Ovary (tissue), 9 donors: ENCODE data around the gene CYP8B1. TPM values are rescaled to one million over a fixed set of nuclear protein-coding genes. Genes with fewer than 3 reads are reported as not detected.

ENCODE experiments used
- DNase-seq, 5 donors: peaks; one replicate each; pipeline ENCODE4 v3.0.0-alpha.2; 2019 to 2020
- H3K27ac ChIP-seq, 2 donors: fragments of 200-600 bp; one replicate each; pipeline versions ENCODE4 v1.5.1 to v1.8.0; 2019 to 2022
- H3K27me3 ChIP-seq: fragments of 200-600 bp; one replicate; pipeline ENCODE4 v1.8.0; 2022
- H3K36me3 ChIP-seq: fragments of 200-600 bp; sonication (generic); one replicate; pipeline ENCODE4 v1.5.1; 2019
- H3K4me1 ChIP-seq: one replicate; pipeline ENCODE4 v1.8.1; 2013; ENCODE audit warnings: mild to moderate bottlenecking, moderate library complexity; ENCODE audit not compliant: insufficient read depth
- H3K4me3 ChIP-seq: fragments of 200-600 bp; sonication (generic); one replicate; pipeline ENCODE4 v1.5.1; 2017
- H3K9me3 ChIP-seq, 2 donors: fragments of 200-600 bp in 1 of 2; sonication (generic) in 1 of 2; one replicate each; pipeline versions ENCODE4 v1.5.1 to v1.8.1; 2013 to 2019; ENCODE audit warnings: mild to moderate bottlenecking in 1 of 2, moderate library complexity in 1 of 2
- CTCF ChIP-seq, 3 donors: fragments of 450-650 bp in 2 of 3; fragments of 200-600 bp in 1 of 3; IDR thresholded peaks; one replicate each; pipeline versions ENCODE4 v1.5.1 to v1.8.0; 2016 to 2022; ENCODE audit warnings: antibody characterized with exemption in 3 of 3, mild to moderate bottlenecking in 1 of 3
- EP300 ChIP-seq: sonication (generic); formaldehyde crosslinking; IDR thresholded peaks from one replicate; pipeline ENCODE4 v1.6.1; 2017; ENCODE audit warnings: antibody characterized with exemption
- POLR2A ChIP-seq: fragments of 450-650 bp; IDR thresholded peaks from one replicate; pipeline ENCODE4 v1.6.1; 2017; ENCODE audit warnings: antibody characterized with exemption, mild to moderate bottlenecking, moderate library complexity
- WGBS, 3 donors: extraction: QIAGEN DNeasy Blood & Tissue Kit in 1 of 3; methylation state at CpG; one replicate each; pipeline versions ENCODE4 v1.1.5 to v1.1.7; 2013 to 2017; 5-methylcytosine and 5-hydroxymethylcytosine counted together
- intact Hi-C, 4 donors: fragments of 100-400 bp; cut with DNase I; formaldehyde crosslinking; loops; one replicate each; pipeline versions ENCODE4 v1.11.0 to v1.15.1; 2022 to 2023
- polyA plus RNA-seq, 2 donors: library from polyadenylated mRNA; stranded (reverse); fragments of 200-250 nt in 1 of 2; fragments of 350-450 nt in 1 of 2; fragmentation: Illumina TruSeq in 1 of 2; extraction: RNeasy Lipid Tissue Mini Kit (QIAGEN cat#74804) in 1 of 2; gene quantifications; one replicate each; pipeline ENCODE4 v1.2.3, GENCODE V29; 2013 to 2014
- total RNA-seq, 7 donors: library from RNA; depleted of rRNA in 2 of 7; stranded (reverse); fragments of >200 nt in 2 of 7; fragmentation: NEBNext Ultra II Directional in 3 of 7; extraction: Animal tissue kit (Norgen Biotek cat#: 25700) in 3 of 7; gene quantifications; one replicate each; pipeline versions ENCODE4 v1.1.0 to v1.2.4, GENCODE V29; 2016 to 2023
- donor health status: DM: no; HTN: no; CAD: no; lungs with moderate emphysema.
- donor health status: DM: no; HTN: no; CAD: no.
- donor health status: Bipolar disorder and iron deficiency.
- donor health status: DM: yes; HTN: yes; CAD: no.
- donor health status: DM: no; HTN: no; CAD: no.
- donor health status: DM: yes; HTN: yes; CAD: no.

The CYP8B1 gene
- total and polyA plus RNA-seq, 9 donors = 0.05 to 0.46 TPM; not detected in 7

GRCh38 chr3:42846685-42847522, 28.8 kb downstream of the CYP8B1 start:
- Histone ChIP-seq H3K4me3 (no peak overlapping the region), H3K9me3 (no peaks in the 10 kb centered on the region), H3K27me3 (no peaks in the 10 kb centered on the region), H3K27ac (no peak overlapping the region), H3K4me1 (peaks cover 3% of the 10 kb centered on the region), H3K36me3 (no peaks in the 10 kb centered on the region)
- DNase-seq = no peak
- intact Hi-C loops = loop anchor here in 1 of 4 donors (10.0 kb wide), 1 partner anchor 62 kb away; no protein-coding TSS in a partner anchor
- no peak for TF ChIP-seq CTCF (IDR thresholded peaks at IDR 0.05)
- TF ChIP-seq EP300 = no peak
- no peak for TF ChIP-seq POLR2A
- 49 to 59% (median 54%) methylated on average over 5 of the region's 5 CpGs for WGBS, 3 donors

GRCh38 chr3:42844815-42845214, 30.9 kb downstream of the CYP8B1 start:
- Histone ChIP-seq H3K36me3 (no peaks in the 10 kb centered on the region), H3K4me1 (peaks cover 3% of the 10 kb centered on the region), H3K9me3 (no peaks in the 10 kb centered on the region), H3K27ac (no peak overlapping the region), H3K27me3 (no peaks in the 10 kb centered on the region), H3K4me3 (no peak overlapping the region)
- intact Hi-C loops = loop anchor here in 1 of 4 donors (10.0 kb wide), 1 partner anchor 60 kb away; no protein-coding TSS in a partner anchor
- no peak for TF ChIP-seq CTCF (IDR thresholded peaks at IDR 0.05)
- TF ChIP-seq POLR2A = no peak
- no peak for TF ChIP-seq EP300
- no peak for DNase-seq
- WGBS, 3 donors = 72 to 99% (median 86%) methylated on average over 4 of the region's 4 CpGs

GRCh38 chr3:42844412-42844713, 31.3 kb downstream of the CYP8B1 start:
- Histone ChIP-seq H3K9me3 (no peaks in the 10 kb centered on the region), H3K27me3 (no peaks in the 10 kb centered on the region), H3K36me3 (no peaks in the 10 kb centered on the region), H3K4me3 (no peak overlapping the region), H3K4me1 (peaks cover 3% of the 10 kb centered on the region), H3K27ac (no peak overlapping the region)
- no peak for TF ChIP-seq CTCF (IDR thresholded peaks at IDR 0.05)
- TF ChIP-seq POLR2A = no peak
- WGBS, 3 donors = 74 to 75% (median 75%) methylated on average over 1 of the region's 1 CpG
- DNase-seq = no peak
- intact Hi-C loops = loop anchor here in 1 of 4 donors (10.0 kb wide), 1 partner anchor 60 kb away; no protein-coding TSS in a partner anchor

GRCh38 chr3:42843713-42844411, 31.8 kb downstream of the CYP8B1 start:
- WGBS, 3 donors = 56 to 77% (median 69%) methylated on average over 6 of the region's 6 CpGs
- H3K36me3 ChIP-seq = no peaks in the 10 kb centered on the region
- peak in 1 of 5 donors; percentile 48 for DNase-seq
- H3K9me3 ChIP-seq = no peaks in the 10 kb centered on the region
- no peak overlapping the region for H3K4me3 ChIP-seq
- intact Hi-C loops = loop anchor here in 1 of 4 donors (10.0 kb wide), 1 partner anchor 59 kb away; no protein-coding TSS in a partner anchor
- H3K27ac ChIP-seq = no peak overlapping the region
- H3K27me3 ChIP-seq = no peaks in the 10 kb centered on the region
- TF ChIP-seq CTCF (IDR thresholded peaks at IDR 0.05) (no peak), EP300 (no peak), POLR2A (no peak)
- H3K4me1 ChIP-seq = peaks cover 3% of the 10 kb centered on the region
